LNCAP (cell line): Measurements from ENCODE around the gene TENM3.

Experiments
- TF ChIP-seq, protein P1 (sequence below): fragments of 450-650 bp; IDR thresholded peaks from 2 replicates; pipeline ENCODE4 v1.5.1; 2017; ENCODE audit warnings: mild to moderate bottlenecking

The TENM3 gene

DNA sequence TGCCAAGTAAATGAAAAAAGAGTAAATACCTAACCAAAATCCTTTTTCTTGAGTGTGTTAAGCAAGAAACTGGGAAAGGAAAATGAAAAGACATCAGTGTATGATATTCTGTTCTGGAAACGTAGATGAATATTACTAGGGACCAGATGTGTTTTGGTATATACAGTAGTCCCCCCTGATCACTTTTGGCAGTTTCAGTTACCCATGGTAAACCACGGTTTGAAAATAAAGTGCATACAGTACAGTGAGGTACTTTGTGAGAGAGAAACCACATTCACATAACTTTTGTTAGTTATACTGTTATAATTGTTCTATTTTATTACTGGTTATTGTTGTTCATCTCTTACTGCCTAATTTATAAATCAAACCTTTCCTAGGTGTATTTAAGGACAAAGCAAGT lies 250.9 kb downstream of the TENM3 start:
- TF ChIP-seq, protein P1, sequence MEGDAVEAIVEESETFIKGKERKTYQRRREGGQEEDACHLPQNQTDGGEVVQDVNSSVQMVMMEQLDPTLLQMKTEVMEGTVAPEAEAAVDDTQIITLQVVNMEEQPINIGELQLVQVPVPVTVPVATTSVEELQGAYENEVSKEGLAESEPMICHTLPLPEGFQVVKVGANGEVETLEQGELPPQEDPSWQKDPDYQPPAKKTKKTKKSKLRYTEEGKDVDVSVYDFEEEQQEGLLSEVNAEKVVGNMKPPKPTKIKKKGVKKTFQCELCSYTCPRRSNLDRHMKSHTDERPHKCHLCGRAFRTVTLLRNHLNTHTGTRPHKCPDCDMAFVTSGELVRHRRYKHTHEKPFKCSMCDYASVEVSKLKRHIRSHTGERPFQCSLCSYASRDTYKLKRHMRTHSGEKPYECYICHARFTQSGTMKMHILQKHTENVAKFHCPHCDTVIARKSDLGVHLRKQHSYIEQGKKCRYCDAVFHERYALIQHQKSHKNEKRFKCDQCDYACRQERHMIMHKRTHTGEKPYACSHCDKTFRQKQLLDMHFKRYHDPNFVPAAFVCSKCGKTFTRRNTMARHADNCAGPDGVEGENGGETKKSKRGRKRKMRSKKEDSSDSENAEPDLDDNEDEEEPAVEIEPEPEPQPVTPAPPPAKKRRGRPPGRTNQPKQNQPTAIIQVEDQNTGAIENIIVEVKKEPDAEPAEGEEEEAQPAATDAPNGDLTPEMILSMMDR: no peak

DNA sequence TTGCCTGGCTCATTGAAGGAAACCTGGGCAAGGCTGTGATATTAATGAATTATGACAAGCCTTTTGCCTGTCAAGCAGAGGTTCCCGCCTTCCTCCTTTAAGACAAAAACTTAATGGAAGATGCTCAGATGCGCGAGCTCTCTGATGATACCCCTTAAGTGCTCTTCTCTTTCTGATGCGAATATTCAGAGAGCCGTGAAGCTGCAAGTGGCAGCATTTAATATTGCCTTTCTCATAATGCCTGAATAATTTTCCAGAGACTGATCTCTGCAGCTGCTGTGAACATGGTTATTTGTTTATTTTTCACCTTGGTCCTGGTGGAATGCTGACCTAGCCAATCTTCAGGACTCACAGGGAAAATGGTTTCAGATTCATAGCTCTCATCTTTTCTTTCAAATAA lies 251.8 kb downstream of the TENM3 start:
- TF ChIP-seq, protein P1: no peak

DNA sequence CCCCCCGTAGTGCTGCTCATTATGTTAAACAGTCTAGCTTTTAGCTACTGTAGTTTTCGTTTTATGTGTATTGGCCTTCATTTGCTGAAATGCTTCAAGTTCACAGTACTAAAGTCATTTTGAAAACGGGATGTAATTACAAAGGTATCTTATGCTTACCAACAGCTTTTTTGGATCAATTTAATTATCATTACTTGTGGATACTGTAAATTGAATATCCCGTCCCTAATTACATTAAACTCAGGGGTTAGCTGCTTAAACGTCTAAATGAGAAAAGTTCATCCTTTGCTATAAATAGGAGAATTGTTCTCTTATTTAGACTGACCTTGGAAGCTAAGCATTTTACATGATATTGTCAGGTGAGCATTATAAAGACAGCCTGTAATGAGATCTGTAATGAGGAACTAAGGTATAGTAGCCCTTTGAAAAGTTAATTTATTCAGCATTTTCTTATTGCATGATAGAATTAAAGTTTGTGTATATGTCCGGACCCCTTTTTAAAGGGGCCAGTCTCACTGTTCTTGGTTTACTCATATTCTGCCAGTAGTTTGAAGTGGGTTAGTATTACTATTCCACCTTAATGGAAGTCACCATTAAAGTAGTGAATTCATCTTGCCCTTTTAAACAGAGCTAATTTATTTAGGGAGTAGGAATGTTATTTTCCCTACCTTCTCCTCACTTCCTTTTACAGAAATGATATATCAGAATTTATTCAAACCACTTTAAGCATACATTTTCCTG lies 252.6 kb downstream of the TENM3 start:
- TF ChIP-seq, protein P1: no peak

DNA sequence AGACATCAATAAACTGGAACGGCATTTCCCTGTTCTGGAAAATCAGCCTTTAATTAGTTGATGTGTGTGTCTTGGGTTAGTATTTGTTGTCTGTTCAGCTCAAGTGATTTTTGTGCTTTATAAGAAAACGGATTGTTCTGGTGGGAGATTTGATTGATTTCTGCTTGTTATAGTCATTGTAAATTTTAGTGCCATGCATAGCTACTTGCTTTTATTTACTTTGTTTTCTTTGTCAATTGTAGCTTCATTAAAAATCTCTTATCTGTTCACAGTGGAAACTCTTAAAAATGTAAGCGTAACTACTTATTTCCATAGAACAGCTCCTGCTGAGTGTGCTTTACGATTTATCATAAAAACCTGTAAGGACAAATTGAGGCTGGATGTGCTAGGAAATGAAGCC lies 253.2 kb downstream of the TENM3 start:
- TF ChIP-seq, protein P1: no peak

DNA sequence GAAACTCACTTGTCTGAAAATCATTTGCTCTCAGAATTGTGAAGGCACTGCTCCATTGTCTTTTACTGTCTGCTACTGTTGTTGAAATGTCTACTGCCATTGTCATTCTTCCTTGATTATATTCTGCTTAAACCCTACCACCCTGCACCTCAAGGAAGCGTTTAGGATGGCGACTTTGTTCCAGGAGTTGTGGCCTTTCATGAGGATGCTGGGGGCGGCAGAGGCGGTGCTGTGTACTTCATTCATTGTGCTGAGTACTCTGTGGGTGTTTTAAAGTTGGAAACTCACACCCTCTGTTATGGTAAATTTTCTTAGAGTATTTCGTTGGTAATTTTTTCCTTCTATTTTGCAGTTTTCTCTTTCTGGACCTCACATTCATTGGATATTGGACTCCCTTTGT lies 258.9 kb downstream of the TENM3 start:
- TF ChIP-seq, protein P1: no peak

DNA sequence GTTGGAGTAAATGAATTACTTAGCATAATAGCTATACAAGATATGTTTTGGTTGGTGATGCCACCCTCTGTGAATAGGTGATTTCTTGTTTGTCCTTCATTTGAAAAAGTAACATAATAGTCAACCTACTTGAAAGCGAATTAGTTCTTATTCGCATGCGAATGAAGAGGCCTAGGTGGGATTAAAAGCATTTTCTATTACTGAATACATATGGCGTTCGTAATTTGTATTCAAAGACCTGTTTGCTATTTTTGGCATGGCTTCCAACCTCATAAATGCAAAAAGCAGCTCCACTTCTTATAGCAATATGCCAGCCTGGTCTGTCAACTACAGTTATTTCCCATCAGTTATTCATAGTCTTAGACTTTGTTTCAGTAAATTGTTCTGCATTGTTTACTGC lies 261.3 kb downstream of the TENM3 start:
- TF ChIP-seq, protein P1: no peak

DNA sequence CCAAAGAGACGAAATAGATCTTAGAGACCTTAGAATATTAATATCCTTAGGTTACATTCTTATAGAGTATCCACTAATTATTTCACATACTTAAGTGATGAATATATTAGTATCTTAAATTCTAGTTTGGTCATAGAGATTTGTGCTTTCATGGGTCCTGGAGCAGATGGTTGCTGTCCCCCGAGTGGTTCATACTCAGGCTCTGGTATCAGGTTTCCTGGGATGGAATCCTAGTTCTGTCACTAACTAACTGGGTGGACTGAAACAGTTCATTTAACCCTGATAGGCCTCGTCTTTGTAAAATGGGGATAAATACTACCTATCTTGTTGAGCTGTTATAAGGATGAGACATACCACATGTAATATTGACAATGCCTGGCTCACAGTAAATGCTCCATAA lies 264.6 kb downstream of the TENM3 start:
- TF ChIP-seq, protein P1: no peak

DNA sequence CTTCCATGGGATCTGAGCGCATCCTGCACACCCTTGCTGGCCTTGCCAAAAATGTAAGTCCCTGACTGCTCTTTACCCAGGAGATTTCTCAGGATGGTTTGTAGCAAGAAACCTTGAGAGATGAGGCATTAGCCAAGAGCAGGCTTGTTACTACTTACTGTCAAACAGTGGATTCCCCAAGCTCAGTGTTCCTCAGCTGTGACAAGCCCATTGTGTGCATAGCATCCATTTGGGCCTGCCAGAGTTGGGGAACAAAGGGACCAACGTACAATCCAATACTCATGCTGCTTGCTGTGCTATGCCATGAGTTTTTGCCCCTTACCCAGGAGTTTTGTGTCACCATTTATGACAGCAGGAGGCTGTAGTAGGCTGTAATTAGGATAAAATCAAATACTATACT lies 267.6 kb downstream of the TENM3 start:
- TF ChIP-seq, protein P1: no peak
